ENCODE results near the gene EPHB1. TPM values are rescaled to one million over a fixed set of nuclear protein-coding genes. Genes with fewer than 3 reads are reported as not detected.

The EPHB1 gene
- total RNA-seq, 1 donor, result 0.36 TPM

DNA sequence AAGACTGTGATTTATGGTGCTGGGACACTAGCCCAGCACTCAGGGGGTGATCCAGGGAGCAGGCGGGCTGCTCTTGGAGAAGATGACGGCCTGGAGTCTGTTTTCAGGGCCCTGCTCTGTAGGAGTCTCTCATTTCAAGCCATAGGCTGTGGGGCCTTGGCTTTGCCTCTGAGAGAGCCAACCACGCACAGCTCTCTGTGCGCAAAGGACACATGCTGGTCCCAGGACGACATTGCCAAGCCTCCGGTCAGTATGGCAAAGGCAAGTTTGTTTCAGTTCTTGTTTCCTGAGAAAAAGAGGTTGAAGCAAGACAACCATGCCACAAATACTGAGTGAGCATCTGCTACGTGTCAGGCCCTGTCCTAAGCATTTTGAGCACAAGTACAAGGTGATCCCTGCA lies 197.1 kb downstream of the EPHB1 start:
- no peaks in the 10 kb centered on the region for H3K9me3 ChIP-seq (ENCODE audit: low read depth, low read length)
- H3K79me2 ChIP-seq (ENCODE audit: insufficient read depth, low read length), result no peaks in the 10 kb centered on the region
- DNase-seq (ENCODE audit: insufficient read length, low spot score, missing footprints), result no peak
- no peaks in the 10 kb centered on the region for H3K27me3 ChIP-seq (ENCODE audit: insufficient read depth, low read length)
- H3K36me3 ChIP-seq (ENCODE audit: insufficient read depth, low read length), result no peaks in the 10 kb centered on the region
- no peaks in the 10 kb centered on the region for H3K4me1 ChIP-seq (ENCODE audit: insufficient read depth, low read length)
- no peak overlapping the region for H3K27ac ChIP-seq (ENCODE audit: low read depth, low read length)
- no peaks in the 10 kb centered on the region for H4K20me1 ChIP-seq (ENCODE audit: insufficient read depth, low read length)
- no peak for TF ChIP-seq CTCF (IDR thresholded peaks at IDR 0.05; ENCODE audit: extremely low read depth, low read depth, low read length)
- H3K4me3 ChIP-seq (ENCODE audit: insufficient read depth, low read length), result no peak overlapping the region
- H3K4me2 ChIP-seq (ENCODE audit: insufficient read depth, low read length), result no peak overlapping the region
- no peak overlapping the region for H2AFZ ChIP-seq (ENCODE audit: low read length)

GRCh38 chr3:134992586-134992985 lies 197.5 kb downstream of the EPHB1 start:
- H2AFZ ChIP-seq (ENCODE audit: low read length), result no peak overlapping the region
- H3K79me2 ChIP-seq (ENCODE audit: insufficient read depth, low read length), result no peaks in the 10 kb centered on the region
- no peaks in the 10 kb centered on the region for H4K20me1 ChIP-seq (ENCODE audit: insufficient read depth, low read length)
- H3K27ac ChIP-seq (ENCODE audit: low read depth, low read length), result no peak overlapping the region
- H3K36me3 ChIP-seq (ENCODE audit: insufficient read depth, low read length), result no peaks in the 10 kb centered on the region
- no peak for TF ChIP-seq CTCF (IDR thresholded peaks at IDR 0.05; ENCODE audit: extremely low read depth, low read depth, low read length)
- H3K4me3 ChIP-seq (ENCODE audit: insufficient read depth, low read length), result no peak overlapping the region
- no peaks in the 10 kb centered on the region for H3K4me1 ChIP-seq (ENCODE audit: insufficient read depth, low read length)
- H3K4me2 ChIP-seq (ENCODE audit: insufficient read depth, low read length), result no peak overlapping the region
- no peaks in the 10 kb centered on the region for H3K27me3 ChIP-seq (ENCODE audit: insufficient read depth, low read length)
- no peaks in the 10 kb centered on the region for H3K9me3 ChIP-seq (ENCODE audit: low read depth, low read length)
- no peak for DNase-seq (ENCODE audit: insufficient read length, low spot score, missing footprints)

DNA sequence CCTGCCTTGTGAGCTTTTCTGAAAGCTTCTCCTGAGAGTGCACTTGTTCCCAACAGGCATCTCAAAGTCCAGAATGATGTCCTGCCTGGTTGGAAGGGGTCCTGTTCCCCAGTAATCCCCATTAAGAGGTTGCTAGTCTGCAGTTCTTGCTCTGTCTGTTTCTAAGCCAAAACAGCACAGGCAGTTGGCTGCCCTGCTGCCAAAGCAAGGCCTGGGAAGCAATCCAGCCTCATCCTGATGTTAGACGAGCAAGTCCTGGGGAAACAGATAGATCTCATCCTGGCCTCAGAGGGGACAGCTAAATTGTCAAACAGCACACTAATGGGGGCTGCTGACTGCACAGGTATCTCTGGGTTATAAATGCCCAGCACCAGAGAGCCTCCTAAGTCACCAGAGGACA lies 198.0 kb downstream of the EPHB1 start:
- Histone ChIP-seq H3K27ac (ENCODE audit: low read depth, low read length) (no peak overlapping the region), H3K4me1 (ENCODE audit: insufficient read depth, low read length) (no peaks in the 10 kb centered on the region), H3K4me3 (ENCODE audit: insufficient read depth, low read length) (no peak overlapping the region), H3K4me2 (ENCODE audit: insufficient read depth, low read length) (no peak overlapping the region), H3K27me3 (ENCODE audit: insufficient read depth, low read length) (no peaks in the 10 kb centered on the region), H3K36me3 (ENCODE audit: insufficient read depth, low read length) (no peaks in the 10 kb centered on the region), H3K79me2 (ENCODE audit: insufficient read depth, low read length) (no peaks in the 10 kb centered on the region), H2AFZ (ENCODE audit: low read length) (no peak overlapping the region), H4K20me1 (ENCODE audit: insufficient read depth, low read length) (no peaks in the 10 kb centered on the region), H3K9me3 (ENCODE audit: low read depth, low read length) (no peaks in the 10 kb centered on the region)
- TF ChIP-seq CTCF (IDR thresholded peaks at IDR 0.05; ENCODE audit: extremely low read depth, low read depth, low read length), result no peak
- DNase-seq (ENCODE audit: insufficient read length, low spot score, missing footprints), result no peak

DNA sequence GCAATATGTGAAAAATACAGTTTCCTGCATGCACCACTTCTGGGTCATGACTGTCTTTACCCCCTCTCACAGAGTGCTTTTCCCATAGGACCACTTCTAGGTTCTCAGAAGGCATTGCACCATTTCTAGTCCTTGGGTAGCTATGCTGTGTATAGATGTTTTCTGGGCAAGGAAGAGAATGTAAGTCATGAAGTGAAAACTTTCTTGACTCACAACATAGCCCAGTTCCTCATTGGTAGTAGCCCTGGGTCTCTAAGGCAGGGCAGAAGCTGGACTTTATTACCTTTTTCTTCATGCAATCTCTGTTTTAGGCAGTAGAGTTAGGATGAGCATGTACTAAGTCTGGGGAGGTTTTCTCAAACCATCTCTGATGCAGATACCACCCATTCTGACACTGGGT lies 203.1 kb downstream of the EPHB1 start:
- Histone ChIP-seq H3K27ac (ENCODE audit: low read depth, low read length) (no peak overlapping the region), H3K4me1 (ENCODE audit: insufficient read depth, low read length) (no peaks in the 10 kb centered on the region), H3K36me3 (ENCODE audit: insufficient read depth, low read length) (no peaks in the 10 kb centered on the region), H3K4me3 (ENCODE audit: insufficient read depth, low read length) (no peak overlapping the region), H3K27me3 (ENCODE audit: insufficient read depth, low read length) (no peaks in the 10 kb centered on the region), H2AFZ (ENCODE audit: low read length) (no peak overlapping the region), H3K79me2 (ENCODE audit: insufficient read depth, low read length) (no peaks in the 10 kb centered on the region), H3K4me2 (ENCODE audit: insufficient read depth, low read length) (no peak overlapping the region), H4K20me1 (ENCODE audit: insufficient read depth, low read length) (no peaks in the 10 kb centered on the region), H3K9me3 (ENCODE audit: low read depth, low read length) (no peaks in the 10 kb centered on the region)
- no peak for DNase-seq (ENCODE audit: insufficient read length, low spot score, missing footprints)
- no peak for TF ChIP-seq CTCF (IDR thresholded peaks at IDR 0.05; ENCODE audit: extremely low read depth, low read depth, low read length)

All from osteoblast (primary cell).